Neural progenitor cell (in vitro differentiated cells): ENCODE data around the gene ZMIZ1. TPM values are rescaled to one million over a fixed set of nuclear protein-coding genes. Genes with fewer than 3 reads are reported as not detected.

Source experiments
- DNase-seq: peaks from one replicate; pipeline ENCODE4 v3.0.0-alpha.2; 2016; ENCODE audit warnings: low spot score
- H2AFZ ChIP-seq: fragments of 200-600 bp; sonication (generic); replicated peaks from 2 replicates; pipeline ENCODE4 v1.6.1; 2016; ENCODE audit warnings: antibody characterized with exemption
- H3F3A ChIP-seq: fragments of 200-600 bp; sonication (generic); 2 replicates; pipeline ENCODE4 v1.6.1; 2016; ENCODE audit warnings: antibody characterized with exemption, low read depth
- H3K27ac ChIP-seq: fragments of 200-600 bp; sonication (generic); 2 replicates; pipeline ENCODE4 v1.5.1; 2016; ENCODE audit warnings: mild to moderate bottlenecking
- H3K27me3 ChIP-seq: fragments of 200-600 bp; sonication (generic); 2 replicates; pipeline ENCODE4 v1.6.1; 2016; ENCODE audit warnings: mild to moderate bottlenecking, moderate library complexity
- H3K36me3 ChIP-seq: fragments of 200-600 bp; sonication (generic); 2 replicates; pipeline ENCODE4 v1.5.1; 2016
- H3K4me1 ChIP-seq: fragments of 200-600 bp; sonication (generic); 2 replicates; pipeline ENCODE4 v1.6.1; 2016; ENCODE audit warnings: mixed run types
- H3K4me2 ChIP-seq: fragments of 200-600 bp; sonication (generic); 2 replicates; pipeline ENCODE4 v1.6.1; 2016
- H3K4me3 ChIP-seq: fragments of 200-600 bp; sonication (generic); 2 replicates; pipeline ENCODE4 v1.5.1; 2016
- H3K79me2 ChIP-seq: fragments of 200-600 bp; sonication (generic); 2 replicates; pipeline ENCODE4 v1.6.1; 2016; ENCODE audit warnings: low read depth
- H3K9ac ChIP-seq: fragments of 200-600 bp; sonication (generic); 2 replicates; pipeline ENCODE4 v1.6.1; 2016
- H3K9me3 ChIP-seq: fragments of 200-600 bp; sonication (generic); 2 replicates; pipeline ENCODE4 v1.5.1; 2016; ENCODE audit warnings: low read depth
- H4K20me1 ChIP-seq: fragments of 200-600 bp; sonication (generic); 2 replicates; pipeline ENCODE4 v1.6.1; 2016; ENCODE audit warnings: low read depth
- H3K27ac Mint-ChIP-seq: 3 replicates; pipeline ENCODE4 v1.8.0; 2021; ENCODE audit warnings: mixed read lengths
- H3K27me3 Mint-ChIP-seq: 2 replicates; pipeline ENCODE4 v1.8.0; 2022; ENCODE audit warnings: low read depth, mild to moderate bottlenecking, inconsistent platforms, moderate library complexity, mixed read lengths; ENCODE audit not compliant: insufficient read depth
- H3K36me3 Mint-ChIP-seq: 3 replicates; pipeline ENCODE4 v1.8.0; 2021; ENCODE audit warnings: mixed read lengths
- H3K4me1 Mint-ChIP-seq: 3 replicates; pipeline ENCODE4 v1.8.0; 2021; ENCODE audit warnings: mixed read lengths
- H3K4me3 Mint-ChIP-seq: 3 replicates; pipeline ENCODE4 v1.8.0; 2021; ENCODE audit warnings: mild to moderate bottlenecking, moderate library complexity, mixed read lengths
- H3K9me3 Mint-ChIP-seq: 3 replicates; pipeline ENCODE4 v1.8.0; 2020; ENCODE audit warnings: mixed read lengths
- EZH2 ChIP-seq: fragments of 200-600 bp; sonication (generic); IDR thresholded peaks from 2 replicates; pipeline ENCODE4 v1.6.1; 2017; ENCODE audit warnings: antibody characterized with exemption, mild to moderate bottlenecking, moderate library complexity
- EZH2phosphoT487 ChIP-seq: fragments of 200-600 bp; sonication (generic); IDR thresholded peaks from 2 replicates; pipeline ENCODE4 v1.6.1; 2017; ENCODE audit warnings: antibody characterized with exemption
- total RNA-seq: library from RNA; depleted of rRNA; stranded (reverse); fragments of >200 nt; gene quantifications from 2 replicates; pipeline ENCODE4 v1.2.3, GENCODE V29; 2015; ENCODE audit warnings: low replicate concordance
- TF ChIP-seq, protein P1 (sequence below): fragments of 200-600 bp; sonication (generic); IDR thresholded peaks from 2 replicates; pipeline ENCODE4 v1.5.1; 2017; ENCODE audit warnings: antibody characterized with exemption, mild to moderate bottlenecking

Gene ZMIZ1
- total RNA-seq, 1 donor from 2014 or later: 5.8 TPM

DNA sequence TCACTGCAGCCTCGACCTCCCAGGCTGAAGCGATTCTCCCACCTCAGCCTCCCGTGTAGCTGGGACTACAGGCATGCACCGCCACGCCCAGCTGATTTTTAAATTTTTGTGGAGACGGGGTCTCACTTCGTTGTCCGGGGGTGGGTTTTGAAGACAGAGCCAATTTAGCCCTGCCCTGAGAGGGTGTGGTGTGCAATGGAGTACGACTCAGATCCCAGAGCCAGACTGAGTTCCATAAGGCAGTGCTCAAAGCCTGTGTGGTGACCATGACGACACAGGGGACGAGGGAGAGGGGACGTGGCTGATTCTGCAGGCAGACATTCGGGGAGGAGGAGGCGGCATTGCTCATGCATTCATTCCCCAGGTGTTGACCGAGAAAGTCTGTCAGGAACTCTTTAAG, 72.1 kb downstream of the ZMIZ1 start:
- DNase-seq: no peak
- H3K4me3 ChIP-seq: no peak overlapping the region
- H4K20me1 ChIP-seq: peaks cover 97% of the 10 kb centered on the region
- H3K4me1 ChIP-seq: peaks cover 49% of the 10 kb centered on the region
- H3K9me3 ChIP-seq: no peaks in the 10 kb centered on the region
- Mint-ChIP-seq H3K27me3 (peaks cover 2% of the 10 kb centered on the region), H3K27ac (peak overlapping the region; percentile 36), H3K4me1 (peaks cover 82% of the 10 kb centered on the region), H3K4me3 (peak overlapping the region; percentile 38), H3K9me3 (no peaks in the 10 kb centered on the region), H3K36me3 (peaks cover 19% of the 10 kb centered on the region)
- no peak overlapping the region for H3K4me2 ChIP-seq
- no peak overlapping the region for H3K27ac ChIP-seq
- peaks cover 6% of the 10 kb centered on the region for H3K79me2 ChIP-seq
- no peaks in the 10 kb centered on the region for H3K27me3 ChIP-seq
- no peak overlapping the region for H3K9ac ChIP-seq
- TF ChIP-seq, protein P1, sequence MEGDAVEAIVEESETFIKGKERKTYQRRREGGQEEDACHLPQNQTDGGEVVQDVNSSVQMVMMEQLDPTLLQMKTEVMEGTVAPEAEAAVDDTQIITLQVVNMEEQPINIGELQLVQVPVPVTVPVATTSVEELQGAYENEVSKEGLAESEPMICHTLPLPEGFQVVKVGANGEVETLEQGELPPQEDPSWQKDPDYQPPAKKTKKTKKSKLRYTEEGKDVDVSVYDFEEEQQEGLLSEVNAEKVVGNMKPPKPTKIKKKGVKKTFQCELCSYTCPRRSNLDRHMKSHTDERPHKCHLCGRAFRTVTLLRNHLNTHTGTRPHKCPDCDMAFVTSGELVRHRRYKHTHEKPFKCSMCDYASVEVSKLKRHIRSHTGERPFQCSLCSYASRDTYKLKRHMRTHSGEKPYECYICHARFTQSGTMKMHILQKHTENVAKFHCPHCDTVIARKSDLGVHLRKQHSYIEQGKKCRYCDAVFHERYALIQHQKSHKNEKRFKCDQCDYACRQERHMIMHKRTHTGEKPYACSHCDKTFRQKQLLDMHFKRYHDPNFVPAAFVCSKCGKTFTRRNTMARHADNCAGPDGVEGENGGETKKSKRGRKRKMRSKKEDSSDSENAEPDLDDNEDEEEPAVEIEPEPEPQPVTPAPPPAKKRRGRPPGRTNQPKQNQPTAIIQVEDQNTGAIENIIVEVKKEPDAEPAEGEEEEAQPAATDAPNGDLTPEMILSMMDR: no peak
- TF ChIP-seq EZH2phosphoT487 (no peak), EZH2 (no peak)
- H3F3A ChIP-seq: peaks cover 10% of the 10 kb centered on the region
- H3K36me3 ChIP-seq: no peaks in the 10 kb centered on the region
- no peak overlapping the region for H2AFZ ChIP-seq

DNA sequence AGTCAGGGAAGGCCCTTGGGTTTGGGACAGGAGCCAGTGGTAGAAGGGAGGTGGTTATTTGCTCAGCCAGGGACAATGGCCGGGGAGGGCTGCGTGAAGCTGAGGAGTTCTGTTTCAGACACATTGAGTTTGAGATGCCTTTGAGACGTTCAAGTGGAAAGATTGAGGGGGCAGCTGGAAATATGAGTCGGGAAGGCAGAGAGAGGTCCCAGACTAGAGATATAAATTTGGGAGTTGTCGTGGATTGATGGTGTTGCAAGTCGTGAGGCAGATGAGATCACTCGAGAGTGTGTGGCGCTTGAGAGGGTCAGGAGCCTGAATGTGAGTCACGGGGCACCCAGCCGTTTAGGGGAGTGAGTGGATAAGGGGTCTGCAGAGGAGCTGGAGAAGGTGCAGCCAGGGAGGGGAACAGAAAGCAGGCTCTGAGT, 73.3 kb downstream of the ZMIZ1 start:
- no peak for TF ChIP-seq EZH2
- TF ChIP-seq EZH2phosphoT487: no peak
- TF ChIP-seq, protein P1: no peak
- H3K4me2 ChIP-seq: no peak overlapping the region
- no peaks in the 10 kb centered on the region for H3K27me3 ChIP-seq
- peaks cover 96% of the 10 kb centered on the region for H4K20me1 ChIP-seq
- H3K36me3 ChIP-seq: no peaks in the 10 kb centered on the region
- peaks cover 6% of the 10 kb centered on the region for H3K79me2 ChIP-seq
- H3K27ac ChIP-seq: no peak overlapping the region
- DNase-seq: no peak
- Mint-ChIP-seq H3K4me3 (no peak overlapping the region), H3K27ac (peak overlapping the region; percentile 85), H3K4me1 (peaks cover 71% of the 10 kb centered on the region), H3K9me3 (no peaks in the 10 kb centered on the region), H3K36me3 (peaks cover 19% of the 10 kb centered on the region), H3K27me3 (peaks cover 3% of the 10 kb centered on the region)
- peaks cover 45% of the 10 kb centered on the region for H3K4me1 ChIP-seq
- no peak overlapping the region for H3K4me3 ChIP-seq
- peaks cover 10% of the 10 kb centered on the region for H3F3A ChIP-seq
- H3K9ac ChIP-seq: no peak overlapping the region
- no peaks in the 10 kb centered on the region for H3K9me3 ChIP-seq
- H2AFZ ChIP-seq: no peak overlapping the region

DNA sequence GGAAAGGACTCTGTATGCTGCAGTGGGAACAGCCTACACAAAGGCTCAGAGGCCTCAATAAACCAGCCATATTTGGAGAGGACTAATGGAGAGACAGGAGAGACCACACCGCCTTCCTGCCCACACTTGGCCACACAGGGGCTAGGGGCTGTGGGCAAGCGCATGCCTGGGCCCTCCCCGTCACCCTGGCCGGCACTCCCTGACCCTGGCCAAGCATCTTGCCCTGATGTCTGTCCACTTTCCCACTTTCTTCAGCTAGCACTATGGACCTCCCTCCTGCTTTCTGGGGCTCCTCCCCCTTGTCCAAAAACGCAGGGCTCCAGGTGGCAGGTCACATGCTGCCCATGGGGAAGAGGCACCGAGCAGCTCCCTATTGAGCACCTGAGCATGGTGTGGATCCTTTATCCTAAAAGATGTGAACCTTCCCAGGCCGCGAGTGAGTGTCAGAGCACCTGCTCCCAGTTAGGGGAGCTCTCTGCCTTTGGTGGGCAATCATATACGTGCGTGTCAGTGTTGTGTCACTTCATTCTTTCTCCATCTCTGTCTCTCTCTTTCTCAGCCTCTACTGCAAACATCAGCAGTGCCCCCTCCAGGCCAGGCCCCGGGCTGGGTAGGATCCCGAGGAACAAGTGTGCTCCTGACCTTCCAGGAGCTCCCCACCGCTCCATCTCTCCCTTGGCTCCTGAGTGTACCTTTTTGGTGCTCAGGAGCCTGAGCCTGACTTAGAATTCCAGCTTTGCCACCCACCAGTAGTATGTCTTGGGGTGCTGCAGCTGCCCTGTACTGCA, 74.0 kb downstream of the ZMIZ1 start:
- no peak overlapping the region for H3K27ac ChIP-seq
- peaks cover 67% of the 10 kb centered on the region for H3K4me1 Mint-ChIP-seq
- H3K27me3 ChIP-seq: no peaks in the 10 kb centered on the region
- H3K27ac Mint-ChIP-seq: peak overlapping the region; percentile 87
- H3K4me3 Mint-ChIP-seq: no peak overlapping the region
- H3K79me2 ChIP-seq: peaks cover 6% of the 10 kb centered on the region
- H3K4me2 ChIP-seq: no peak overlapping the region
- H3K9me3 Mint-ChIP-seq: no peaks in the 10 kb centered on the region
- no peak overlapping the region for H3K4me3 ChIP-seq
- H4K20me1 ChIP-seq: peaks cover 96% of the 10 kb centered on the region
- no peak overlapping the region for H2AFZ ChIP-seq
- no peaks in the 10 kb centered on the region for H3K9me3 ChIP-seq
- no peak for DNase-seq
- H3K4me1 ChIP-seq: peaks cover 39% of the 10 kb centered on the region
- H3K9ac ChIP-seq: no peak overlapping the region
- peaks cover 10% of the 10 kb centered on the region for H3F3A ChIP-seq
- peaks cover 19% of the 10 kb centered on the region for H3K36me3 Mint-ChIP-seq
- TF ChIP-seq, protein P1: peak; percentile 28
- TF ChIP-seq EZH2: no peak
- H3K27me3 Mint-ChIP-seq: peaks cover 3% of the 10 kb centered on the region
- H3K36me3 ChIP-seq: no peaks in the 10 kb centered on the region
